ENCODE data around the gene KLF7. TPM values are rescaled to one million over a fixed set of nuclear protein-coding genes. Genes with fewer than 3 reads are reported as not detected.

The KLF7 gene
- total and polyA plus RNA-seq, 9 of the 15 experiments (the other 6 are each of a cell fraction or from before 2014, with no cell fraction given) = 0.04 to 0.54 (median 0.07) TPM

GRCh38 chr2:207064128-207064690, 101.5 kb downstream of the KLF7 start (continued):
- TF ChIP-seq ARHGAP35 (IDR thresholded peaks at IDR 0.05; ENCODE audit: partially characterized antibody) = no peak

- POLR2A ChIA-PET = no interaction called here
- Histone ChIP-seq H3K4me2 (ENCODE audit: insufficient read depth, low read length) (no peak overlapping the region), H3K9me1 (ENCODE audit: control insufficient read depth, insufficient read depth, low read length) (no peaks in the 10 kb centered on the region), H3K4me1 (replicated peaks in 1 of 2; ENCODE audit: control insufficient read depth in 2 of 2, insufficient read depth in 2 of 2, low read length in 2 of 2) (no peaks in the 10 kb centered on the region; a peak in 1 of 5 replicates), H3K4me3 (no peak overlapping the region), H3K27ac (ENCODE audit: extremely low read depth, low read depth, low read length) (no peak overlapping the region), H4K20me1 (replicated peaks; ENCODE audit: control insufficient read depth, insufficient read depth, low read length) (no peaks in the 10 kb centered on the region), H3K27me3 (ENCODE audit: control insufficient read depth in 2 of 2, insufficient read depth in 2 of 2, low read length in 2 of 2) (0 out of 5 replicates have a peak, but pooled peaks cover 0 to 4% of the 10 kb centered on the region in 2 experiments), H3K79me2 (ENCODE audit: control insufficient read depth, insufficient read depth, low read length) (no peaks in the 10 kb centered on the region), H2AFZ (ENCODE audit: low read depth, low read length) (no peak overlapping the region), H3K9me3 (replicated peaks; ENCODE audit: control insufficient read depth, insufficient read depth, low read depth, low read length) (no peaks in the 10 kb centered on the region), H3K36me3 (ENCODE audit: control insufficient read depth, insufficient read depth, low read length) (no peaks in the 10 kb centered on the region), H3K9ac (ENCODE audit: insufficient read depth in 1 of 2, low read depth in 2 of 2, low read length in 2 of 2) (no peak overlapping the region)
- no peak for ATAC-seq
- FAIRE-seq = no peak
- in situ Hi-C loops (cut with MboI) = no loop called here
- DNase-seq (ENCODE audit: extremely low read depth in 1 of 4, low spot score in 3 of 4) = no peak
- intact Hi-C loops (cut with micrococcal nuclease) = no loop called here
- WGBS (ENCODE audit: insufficient coverage, low coverage, missing lambda C conversion rate) = 0% methylated on average over 1 of the region's 1 CpG
- CTCF ChIA-PET (ENCODE audit: low intra/inter-chr PET ratio) = no interaction called here
- BruUV-seq (replicated peaks) = no TSS peak
- TF ChIP-seq ELF2 (CRISPR knock-in tag; IDR thresholded peaks at IDR 0.05) = no peak
- TF ChIP-seq RREB1 (CRISPR knock-in tag; IDR thresholded peaks at IDR 0.05) = no peak
- TF ChIP-seq RBM39 (optimal IDR thresholded peaks at IDR 0.05; ENCODE audit: low read depth, low read length) = no peak
- no peak for TF ChIP-seq ZNF282 (CRISPR knock-in tag; IDR thresholded peaks at IDR 0.05)
- TF ChIP-seq NFRKB (IDR thresholded peaks at IDR 0.05; ENCODE audit: low read depth) = no peak
- no peak for TF ChIP-seq MTA2 (IDR thresholded peaks at IDR 0.05; ENCODE audit: low read depth)
- TF ChIP-seq UBTF (IDR thresholded peaks at IDR 0.05; ENCODE audit: borderline replicate concordance in 1 of 2, low read depth in 2 of 2, low read length in 2 of 2) = no peak
- TF ChIP-seq HNRNPUL1 (IDR thresholded peaks at IDR 0.05; ENCODE audit: low read length) = no peak
- TF ChIP-seq ZC3H8 (IDR thresholded peaks at IDR 0.05) = no peak
- no peak for TF ChIP-seq ZBTB33 (CRISPR knock-in tag; IDR thresholded peaks at IDR 0.05)
- no peak for TF ChIP-seq POU5F1 (IDR thresholded peaks at IDR 0.05; ENCODE audit: borderline replicate concordance, low read depth, low read length, partially characterized antibody)
These were observed 104.6 kb downstream of the KLF7 start for GRCh38 chr2:207061181-207061580.
